SK-N-SH treated with all-trans-retinoic acid at 6 μM for 48 hours (cell line): ENCODE data around the gene METAP2.

Experiments
- ATAC-seq: fragments of 200-7000 bp; cut with Tn5 transposase; 3 replicates; pipeline ENCODE4 v1.9.1; 2020; ENCODE audit warnings: mild to moderate bottlenecking, moderate library complexity
- ARNTL ChIP-seq: fragments of 450-650 bp; formaldehyde crosslinking; IDR thresholded peaks from 2 replicates; pipeline ENCODE4 v1.5.0; 2020; ENCODE audit warnings: low read depth, mild to moderate bottlenecking, moderate library complexity, borderline replicate concordance
- BACH2 ChIP-seq: fragments of 250-450 bp; sonication (Bioruptor Pico); IDR thresholded peaks from 2 replicates; pipeline ENCODE4 v1.9.0; 2021; ENCODE audit warnings: mild to moderate bottlenecking, borderline replicate concordance
- CREB5 ChIP-seq: fragments of 250-450 bp; sonication (Bioruptor Pico); IDR thresholded peaks from 2 replicates; pipeline ENCODE4 v1.5.1; 2020; ENCODE audit warnings: low read depth, mild to moderate bottlenecking, moderate library complexity
- ESRRG ChIP-seq: fragments of 250-450 bp; sonication (Bioruptor Pico); IDR thresholded peaks from 2 replicates; pipeline ENCODE4 v1.6.1; 2021; ENCODE audit warnings: mild to moderate bottlenecking
- GLIS3 ChIP-seq: fragments of 250-450 bp; sonication (Bioruptor Pico); IDR thresholded peaks from 2 replicates; pipeline ENCODE4 v1.5.0; 2020; ENCODE audit warnings: mild to moderate bottlenecking, moderate library complexity
- OSR1 ChIP-seq: fragments of 250-450 bp; sonication (Bioruptor Pico); IDR thresholded peaks from 2 replicates; pipeline ENCODE4 v1.8.0; 2022; ENCODE audit warnings: moderate library complexity, mild to moderate bottlenecking, inconsistent platforms
- POU6F1 ChIP-seq: fragments of 250-450 bp; sonication (Bioruptor Pico); IDR thresholded peaks from 2 replicates; pipeline ENCODE4 v1.8.0; 2021; ENCODE audit warnings: low read depth, mild to moderate bottlenecking, moderate library complexity, borderline replicate concordance
- PPARA ChIP-seq: fragments of 250-450 bp; sonication (Bioruptor Pico); IDR thresholded peaks from 2 replicates; pipeline ENCODE4 v1.5.0; 2020; ENCODE audit warnings: mild to moderate bottlenecking, borderline replicate concordance
- SNAI2 ChIP-seq: fragments of 250-450 bp; sonication (Bioruptor Pico); IDR thresholded peaks from 2 replicates; pipeline ENCODE4 v1.5.0; 2020; ENCODE audit warnings: mild to moderate bottlenecking, moderate library complexity
- TOX ChIP-seq: fragments of 250-450 bp; sonication (Bioruptor Pico); IDR thresholded peaks from 2 replicates; pipeline ENCODE4 v1.8.0; 2021; ENCODE audit warnings: mild to moderate bottlenecking, moderate library complexity, borderline replicate concordance
- ZC3H10 ChIP-seq: fragments of 250-450 bp; sonication (Bioruptor Pico); IDR thresholded peaks from 2 replicates; pipeline ENCODE4 v1.5.1; 2021; ENCODE audit warnings: mild to moderate bottlenecking, moderate library complexity
- ZFP3 ChIP-seq: fragments of 250-450 bp; sonication (Bioruptor Pico); IDR thresholded peaks from 2 replicates; pipeline ENCODE4 v1.5.0; 2020; ENCODE audit warnings: mild to moderate bottlenecking, moderate library complexity
- ZNF8 ChIP-seq: fragments of 450-650 bp; formaldehyde crosslinking; IDR thresholded peaks from 2 replicates; pipeline ENCODE4 v1.5.0; 2020; ENCODE audit warnings: mild to moderate bottlenecking, moderate library complexity
- TF ChIP-seq, protein P1 (sequence below): fragments of 250-450 bp; sonication (Bioruptor Pico); IDR thresholded peaks from 2 replicates; pipeline ENCODE4 v1.8.0; 2020; ENCODE audit warnings: mild to moderate bottlenecking, moderate library complexity, borderline replicate concordance
- TF ChIP-seq, protein P2 (sequence below): fragments of 250-450 bp; sonication (Bioruptor Pico); IDR thresholded peaks from 2 replicates; pipeline ENCODE4 v1.5.0; 2020; ENCODE audit warnings: mild to moderate bottlenecking, moderate library complexity
- TF ChIP-seq, protein P3 (sequence below): fragments of 250-450 bp; sonication (Bioruptor Pico); IDR thresholded peaks from 2 replicates; pipeline ENCODE4 v1.5.1; 2021; ENCODE audit warnings: mild to moderate bottlenecking, moderate library complexity

Gene METAP2

GRCh38 chr12:95548539-95549391 is 74.8 kb downstream of the METAP2 start:
- ATAC-seq: peak; percentile 84

GRCh38 chr12:95549392-95550084 is 75.6 kb downstream of the METAP2 start:
- TF ChIP-seq POU6F1 (CRISPR knock-in tag): no peak
- TF ChIP-seq BACH2 (CRISPR knock-in tag): no peak
- no peak for TF ChIP-seq CREB5 (CRISPR knock-in tag)
- no peak for TF ChIP-seq ZNF8 (CRISPR knock-in tag)
- no peak for TF ChIP-seq ARNTL
- no peak for TF ChIP-seq ZC3H10
- TF ChIP-seq SNAI2 (CRISPR knock-in tag): no peak
- TF ChIP-seq, protein P1, sequence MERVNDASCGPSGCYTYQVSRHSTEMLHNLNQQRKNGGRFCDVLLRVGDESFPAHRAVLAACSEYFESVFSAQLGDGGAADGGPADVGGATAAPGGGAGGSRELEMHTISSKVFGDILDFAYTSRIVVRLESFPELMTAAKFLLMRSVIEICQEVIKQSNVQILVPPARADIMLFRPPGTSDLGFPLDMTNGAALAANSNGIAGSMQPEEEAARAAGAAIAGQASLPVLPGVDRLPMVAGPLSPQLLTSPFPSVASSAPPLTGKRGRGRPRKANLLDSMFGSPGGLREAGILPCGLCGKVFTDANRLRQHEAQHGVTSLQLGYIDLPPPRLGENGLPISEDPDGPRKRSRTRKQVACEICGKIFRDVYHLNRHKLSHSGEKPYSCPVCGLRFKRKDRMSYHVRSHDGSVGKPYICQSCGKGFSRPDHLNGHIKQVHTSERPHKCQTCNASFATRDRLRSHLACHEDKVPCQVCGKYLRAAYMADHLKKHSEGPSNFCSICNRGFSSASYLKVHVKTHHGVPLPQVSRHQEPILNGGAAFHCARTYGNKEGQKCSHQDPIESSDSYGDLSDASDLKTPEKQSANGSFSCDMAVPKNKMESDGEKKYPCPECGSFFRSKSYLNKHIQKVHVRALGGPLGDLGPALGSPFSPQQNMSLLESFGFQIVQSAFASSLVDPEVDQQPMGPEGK: no peak
- TF ChIP-seq ESRRG (CRISPR knock-in tag): no peak
- TF ChIP-seq, all 23 proteins: peak for 0
- ATAC-seq: no peak

More at GRCh38 chr12:95548539-95549391, 74.8 kb downstream of the METAP2 start:
- TF ChIP-seq, protein P2, sequence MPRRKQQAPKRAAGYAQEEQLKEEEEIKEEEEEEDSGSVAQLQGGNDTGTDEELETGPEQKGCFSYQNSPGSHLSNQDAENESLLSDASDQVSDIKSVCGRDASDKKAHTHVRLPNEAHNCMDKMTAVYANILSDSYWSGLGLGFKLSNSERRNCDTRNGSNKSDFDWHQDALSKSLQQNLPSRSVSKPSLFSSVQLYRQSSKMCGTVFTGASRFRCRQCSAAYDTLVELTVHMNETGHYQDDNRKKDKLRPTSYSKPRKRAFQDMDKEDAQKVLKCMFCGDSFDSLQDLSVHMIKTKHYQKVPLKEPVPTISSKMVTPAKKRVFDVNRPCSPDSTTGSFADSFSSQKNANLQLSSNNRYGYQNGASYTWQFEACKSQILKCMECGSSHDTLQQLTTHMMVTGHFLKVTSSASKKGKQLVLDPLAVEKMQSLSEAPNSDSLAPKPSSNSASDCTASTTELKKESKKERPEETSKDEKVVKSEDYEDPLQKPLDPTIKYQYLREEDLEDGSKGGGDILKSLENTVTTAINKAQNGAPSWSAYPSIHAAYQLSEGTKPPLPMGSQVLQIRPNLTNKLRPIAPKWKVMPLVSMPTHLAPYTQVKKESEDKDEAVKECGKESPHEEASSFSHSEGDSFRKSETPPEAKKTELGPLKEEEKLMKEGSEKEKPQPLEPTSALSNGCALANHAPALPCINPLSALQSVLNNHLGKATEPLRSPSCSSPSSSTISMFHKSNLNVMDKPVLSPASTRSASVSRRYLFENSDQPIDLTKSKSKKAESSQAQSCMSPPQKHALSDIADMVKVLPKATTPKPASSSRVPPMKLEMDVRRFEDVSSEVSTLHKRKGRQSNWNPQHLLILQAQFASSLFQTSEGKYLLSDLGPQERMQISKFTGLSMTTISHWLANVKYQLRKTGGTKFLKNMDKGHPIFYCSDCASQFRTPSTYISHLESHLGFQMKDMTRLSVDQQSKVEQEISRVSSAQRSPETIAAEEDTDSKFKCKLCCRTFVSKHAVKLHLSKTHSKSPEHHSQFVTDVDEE (CRISPR knock-in tag): no peak
- TF ChIP-seq, protein P3, sequence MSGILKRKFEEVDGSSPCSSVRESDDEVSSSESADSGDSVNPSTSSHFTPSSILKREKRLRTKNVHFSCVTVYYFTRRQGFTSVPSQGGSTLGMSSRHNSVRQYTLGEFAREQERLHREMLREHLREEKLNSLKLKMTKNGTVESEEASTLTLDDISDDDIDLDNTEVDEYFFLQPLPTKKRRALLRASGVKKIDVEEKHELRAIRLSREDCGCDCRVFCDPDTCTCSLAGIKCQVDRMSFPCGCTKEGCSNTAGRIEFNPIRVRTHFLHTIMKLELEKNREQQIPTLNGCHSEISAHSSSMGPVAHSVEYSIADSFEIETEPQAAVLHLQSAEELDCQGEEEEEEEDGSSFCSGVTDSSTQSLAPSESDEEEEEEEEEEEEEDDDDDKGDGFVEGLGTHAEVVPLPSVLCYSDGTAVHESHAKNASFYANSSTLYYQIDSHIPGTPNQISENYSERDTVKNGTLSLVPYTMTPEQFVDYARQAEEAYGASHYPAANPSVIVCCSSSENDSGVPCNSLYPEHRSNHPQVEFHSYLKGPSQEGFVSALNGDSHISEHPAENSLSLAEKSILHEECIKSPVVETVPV (CRISPR knock-in tag): no peak
- no peak for TF ChIP-seq ZNF8 (CRISPR knock-in tag)
- no peak for TF ChIP-seq ARNTL
- TF ChIP-seq ZC3H10: no peak
- TF ChIP-seq SNAI2 (CRISPR knock-in tag): no peak

DNA sequence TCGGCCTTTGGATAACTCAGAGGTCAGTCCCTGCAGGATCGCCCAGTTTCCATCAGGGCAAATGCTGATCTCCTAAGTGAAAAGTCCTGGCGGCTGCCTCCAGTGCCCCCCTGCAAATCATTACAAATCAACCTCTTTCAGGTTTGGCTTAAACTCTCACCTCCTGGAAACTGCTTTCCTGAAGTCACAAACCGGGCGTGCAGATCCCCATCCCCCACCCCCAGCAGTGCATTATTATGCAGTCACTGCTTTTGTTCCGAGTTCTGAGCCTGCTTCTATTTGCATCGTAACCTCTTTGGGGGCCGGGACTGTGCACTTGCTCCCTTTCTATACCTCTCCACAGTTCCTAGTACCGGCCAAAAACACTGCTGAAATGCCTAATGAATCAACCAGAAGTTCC is 77.4 kb downstream of the METAP2 start, which contains the start of gene USP44:
TSS of gene USP44 (minus strand) at position 172 of the 400 bp plus-strand sequence. CDS start 17,220 bp downstream, outside the sequence.
- no peak for TF ChIP-seq POU6F1 (CRISPR knock-in tag)
- TF ChIP-seq OSR1 (CRISPR knock-in tag): no peak
- no peak for TF ChIP-seq TOX (CRISPR knock-in tag)
- no peak for TF ChIP-seq ZFP3 (CRISPR knock-in tag)
- TF ChIP-seq, protein P1: no peak
- no peak for TF ChIP-seq PPARA (CRISPR knock-in tag)
- no peak for TF ChIP-seq ESRRG (CRISPR knock-in tag)
- TF ChIP-seq, protein P3 (CRISPR knock-in tag): no peak
- no peak for TF ChIP-seq GLIS3 (CRISPR knock-in tag)
- TF ChIP-seq ZC3H10: no peak
- no peak for TF ChIP-seq BACH2 (CRISPR knock-in tag)
- TF ChIP-seq, all 23 proteins: peak for 0
- no peak for ATAC-seq
